Measurements from ENCODE around the gene AJAP1.

AJAP1 gene

GRCh38 chr1:4702464-4702863 lies 48.1 kb downstream of the AJAP1 start:
- DNase-seq (ENCODE audit: low read depth), result no peak

DNA sequence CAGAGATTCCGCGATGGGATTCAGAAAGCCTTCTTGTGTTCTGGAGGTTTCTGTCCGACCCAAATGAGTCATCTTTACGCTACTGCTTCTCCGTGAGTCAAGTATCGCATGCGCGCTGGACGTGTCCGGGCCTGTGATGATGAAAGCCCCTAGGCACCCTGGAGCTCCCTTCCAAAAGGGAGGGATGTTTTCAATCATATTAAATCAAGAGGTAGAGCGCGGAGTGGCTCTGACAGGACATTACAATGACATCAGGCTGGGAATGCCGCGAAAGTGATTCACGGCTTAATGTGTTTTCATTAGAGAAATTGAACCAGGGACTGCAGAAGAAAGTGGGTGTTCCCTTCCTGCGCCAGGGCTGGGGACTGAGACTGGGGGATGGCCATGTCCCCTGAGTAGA lies 48.5 kb downstream of the AJAP1 start:
- DNase-seq (ENCODE audit: low read depth), result peak; percentile 98

- peak; percentile 18 for DNase-seq (ENCODE audit: low read depth)
Observed at GRCh38 chr1:4703646-4704045, 49.2 kb downstream of the AJAP1 start.

GRCh38 chr1:4708840-4709507 lies 54.6 kb downstream of the AJAP1 start:
- no peak for DNase-seq (ENCODE audit: low read depth)

DNA sequence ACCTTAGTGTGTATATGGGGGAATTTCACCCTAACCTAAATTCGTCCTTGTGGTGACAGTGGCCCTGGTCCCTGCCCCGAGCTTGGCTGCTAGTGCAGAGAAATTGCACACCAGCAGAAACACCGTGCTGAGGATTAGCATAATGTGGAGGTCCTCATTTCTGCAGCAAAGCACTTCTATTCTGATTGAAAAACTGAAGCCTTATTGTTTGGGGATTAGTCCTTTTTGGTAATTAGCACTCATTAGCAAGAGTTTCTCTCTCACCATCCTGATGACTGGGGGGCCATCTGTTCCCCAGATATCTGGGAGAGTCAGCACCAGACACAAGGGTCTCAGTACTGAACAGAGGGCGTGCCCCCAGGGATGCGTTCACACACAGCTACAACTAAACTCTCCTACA lies 55.2 kb downstream of the AJAP1 start:
- no peak for DNase-seq (ENCODE audit: low read depth)

DNA sequence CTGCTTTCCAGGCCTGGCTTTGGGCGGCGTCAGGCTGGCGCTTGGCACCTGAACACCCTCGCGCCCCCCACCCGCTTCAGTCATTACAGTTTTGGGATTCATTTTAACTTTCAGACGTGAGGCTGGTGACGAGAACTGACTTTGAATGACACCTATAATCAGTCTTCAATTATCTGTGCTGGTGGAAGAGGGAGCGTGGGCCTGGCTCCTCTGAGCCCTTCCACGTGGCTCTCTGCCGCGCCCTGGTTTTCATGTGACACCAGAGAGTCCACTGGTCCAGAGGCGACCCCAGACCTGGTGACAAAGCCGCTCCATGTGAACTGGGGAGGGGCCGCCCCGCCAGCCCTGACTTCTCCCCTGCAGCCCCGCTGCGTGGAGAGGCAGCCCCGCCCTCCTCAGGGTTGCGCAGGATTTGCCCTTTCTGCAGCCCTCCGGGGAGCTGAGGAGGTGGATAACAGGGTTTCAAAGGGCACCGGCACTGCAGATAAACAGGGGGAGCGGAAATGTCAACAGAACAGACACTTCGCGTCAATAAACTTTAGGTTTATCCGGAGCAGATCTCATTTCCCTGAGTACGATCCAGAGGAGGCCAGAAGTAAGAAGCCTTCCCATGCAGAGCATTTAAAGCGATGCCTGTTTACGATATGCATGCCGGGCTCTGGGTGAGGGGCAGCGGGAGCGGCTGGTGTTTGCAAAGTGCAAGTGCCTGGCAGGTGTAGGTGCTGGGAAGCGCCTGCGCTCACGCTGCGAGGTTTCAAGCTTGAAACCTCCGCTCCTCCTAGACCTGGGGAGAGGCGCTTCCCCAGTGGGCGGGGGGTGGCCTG lies 56.4 kb downstream of the AJAP1 start:
- no peak for DNase-seq (ENCODE audit: low read depth)

DNA sequence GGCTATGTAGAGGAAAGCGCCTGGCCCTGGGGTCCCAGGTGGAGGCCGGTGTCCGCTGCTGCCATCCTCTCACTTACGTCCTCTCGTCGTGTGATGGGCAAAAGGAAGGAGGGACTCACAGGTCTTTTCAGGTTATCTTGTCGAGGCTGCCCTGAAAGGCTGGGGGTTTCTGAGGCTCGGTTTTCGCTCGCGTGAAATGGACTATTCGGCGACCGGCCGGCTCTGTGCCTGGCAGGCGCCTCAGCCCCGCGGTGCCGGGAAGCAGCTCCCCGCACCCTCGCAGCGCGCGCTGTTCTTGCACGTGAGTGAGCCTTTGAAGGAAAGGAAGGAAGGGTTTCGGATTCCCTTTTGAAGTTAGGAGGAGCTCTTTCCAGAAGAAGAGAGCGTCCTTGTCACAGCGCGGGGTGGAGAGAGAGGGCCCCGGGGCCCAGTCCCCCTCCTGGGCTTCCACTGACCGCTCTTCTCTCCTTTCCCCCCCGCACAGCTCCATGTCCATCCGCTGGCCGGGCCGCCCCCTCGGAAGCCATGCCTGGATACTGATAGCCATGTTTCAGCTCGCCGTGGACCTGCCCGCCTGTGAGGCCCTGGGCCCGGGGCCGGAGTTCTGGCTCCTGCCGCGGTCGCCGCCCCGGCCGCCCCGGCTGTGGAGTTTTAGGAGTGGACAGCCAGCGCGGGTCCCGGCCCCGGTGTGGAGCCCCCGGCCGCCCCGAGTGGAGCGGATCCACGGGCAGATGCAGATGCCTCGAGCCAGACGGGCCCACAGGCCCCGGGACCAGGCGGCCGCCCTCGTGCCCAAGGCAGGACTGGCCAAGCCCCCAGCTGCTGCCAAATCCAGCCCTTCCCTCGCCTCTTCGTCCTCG lies 57.2 kb downstream of the AJAP1 start:
- DNase-seq (ENCODE audit: low read depth), result no peak

- no peak for DNase-seq (ENCODE audit: low read depth)
Observed at GRCh38 chr1:4713669-4714068, 59.3 kb downstream of the AJAP1 start.

- DNase-seq (ENCODE audit: low read depth), result no peak
Observed at GRCh38 chr1:4716406-4716805, 62.0 kb downstream of the AJAP1 start.

- peak; percentile 63 for DNase-seq (ENCODE audit: low read depth)
Observed at GRCh38 chr1:4718071-4718470, 63.7 kb downstream of the AJAP1 start.

DNA sequence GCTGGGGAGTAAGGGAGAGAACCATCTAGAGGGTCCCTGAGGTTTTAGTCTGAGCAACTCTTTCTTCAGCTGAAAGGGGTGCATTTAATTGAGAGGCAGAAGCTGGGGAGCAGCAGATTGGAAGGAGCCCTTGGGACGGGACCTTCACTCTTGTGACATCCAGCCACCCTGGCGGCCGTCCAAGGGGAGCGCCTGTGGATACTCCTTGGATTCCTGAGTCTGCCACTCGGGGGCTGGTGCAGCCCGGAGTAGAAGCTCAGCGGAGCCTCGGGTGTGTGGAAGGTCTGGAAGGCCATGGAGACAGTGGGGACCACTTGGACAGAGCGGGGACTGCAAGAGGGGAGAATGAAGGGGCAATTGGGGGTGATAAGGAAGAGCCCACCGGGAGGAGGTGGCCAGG lies 68.7 kb downstream of the AJAP1 start:
- DNase-seq (ENCODE audit: low read depth), result no peak

- DNase-seq (ENCODE audit: low read depth), result no peak
Observed at GRCh38 chr1:4724001-4724400, 69.6 kb downstream of the AJAP1 start.

- DNase-seq (ENCODE audit: low read depth), result no peak
Observed at GRCh38 chr1:4724695-4725250, 70.4 kb downstream of the AJAP1 start.

- no peak for DNase-seq (ENCODE audit: low read depth)
Observed at GRCh38 chr1:4725416-4725815, 71.0 kb downstream of the AJAP1 start.

GRCh38 chr1:4726620-4727341 lies 72.4 kb downstream of the AJAP1 start:
- DNase-seq (ENCODE audit: low read depth), result no peak

GRCh38 chr1:4728319-4729089 lies 74.1 kb downstream of the AJAP1 start:
- DNase-seq (ENCODE audit: low read depth), result no peak

DNA sequence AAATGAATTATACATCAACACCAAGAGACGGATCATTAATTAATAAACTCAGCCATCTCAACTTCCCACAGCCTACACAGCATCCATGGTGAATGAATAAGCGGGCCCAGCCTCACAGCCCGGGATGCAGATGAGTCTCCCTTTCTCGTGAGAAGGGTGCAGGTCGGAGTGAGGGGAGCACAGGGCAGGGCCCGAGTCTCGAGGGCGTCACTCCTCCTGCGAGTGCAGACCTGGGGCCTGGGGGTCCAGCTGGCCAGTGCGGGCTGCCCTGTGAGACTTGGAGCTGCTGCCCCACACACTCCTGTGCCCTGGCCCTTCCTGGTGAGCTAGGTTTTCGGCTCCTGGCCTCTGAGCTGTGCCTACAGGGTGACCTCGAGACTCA lies 74.7 kb downstream of the AJAP1 start:
- no peak for DNase-seq (ENCODE audit: low read depth)

- DNase-seq (ENCODE audit: low read depth), result no peak
Observed at GRCh38 chr1:4730078-4730477, 75.7 kb downstream of the AJAP1 start.

DNA sequence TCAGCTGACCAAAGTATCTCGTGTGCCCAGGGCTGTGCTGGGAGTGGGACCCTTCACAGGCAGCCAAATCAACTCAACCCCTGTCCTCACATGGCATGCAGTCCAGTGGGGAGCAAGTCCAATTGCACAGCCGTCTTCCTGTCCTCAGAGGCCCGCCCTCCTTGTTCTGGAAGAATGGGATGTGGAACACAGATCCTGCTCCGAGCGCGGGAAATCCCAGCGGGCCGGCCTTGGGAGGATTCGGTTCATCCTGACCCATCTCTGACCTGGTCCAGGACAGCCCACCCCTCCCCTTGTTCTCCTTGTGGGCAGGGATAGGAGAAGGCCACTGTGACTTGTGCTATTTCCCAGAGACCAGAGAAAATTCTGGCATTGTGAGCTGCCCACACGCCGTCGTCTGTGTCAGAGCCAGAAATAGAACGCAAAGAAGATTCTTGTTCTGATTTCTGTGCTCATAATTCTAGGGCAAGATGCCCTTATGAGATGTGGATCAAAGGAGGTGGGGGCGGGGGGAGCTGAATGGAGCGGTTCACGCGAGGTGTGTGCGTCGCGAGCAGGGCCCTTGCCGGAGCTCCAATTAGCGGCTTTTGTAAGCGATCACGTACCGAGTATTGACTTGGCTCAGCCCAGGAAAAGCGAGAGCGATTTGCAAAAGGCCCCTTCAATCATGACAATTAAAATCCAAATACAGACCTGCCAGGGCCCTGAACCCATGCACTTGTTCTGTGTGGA lies 79.2 kb downstream of the AJAP1 start:
- DNase-seq (ENCODE audit: low read depth), result no peak

- peak; percentile 24 for DNase-seq (ENCODE audit: low read depth)
Observed at GRCh38 chr1:4734219-4734618, 79.8 kb downstream of the AJAP1 start.
